Stimulated activated CD8-positive, alpha-beta memory T cell treated with anti-CD3 and anti-CD28 coated beads, Interleukin-12 subunit alpha, Interleukin-12 subunit beta, amount 100 ng/mL, for 1 hour (primary cell): ENCODE data around the gene MET.
"Not testable (repeated sequence)": the region's sequence is repeated elsewhere in the genome, so short reads cannot be mapped to it uniquely, and the experiment has no call there.

Experiments used
- DNase-seq: peaks from one replicate; pipeline ENCODE4 v3.0.0-alpha.2; 2020; ENCODE audit warnings: low read depth

MET gene

DNA sequence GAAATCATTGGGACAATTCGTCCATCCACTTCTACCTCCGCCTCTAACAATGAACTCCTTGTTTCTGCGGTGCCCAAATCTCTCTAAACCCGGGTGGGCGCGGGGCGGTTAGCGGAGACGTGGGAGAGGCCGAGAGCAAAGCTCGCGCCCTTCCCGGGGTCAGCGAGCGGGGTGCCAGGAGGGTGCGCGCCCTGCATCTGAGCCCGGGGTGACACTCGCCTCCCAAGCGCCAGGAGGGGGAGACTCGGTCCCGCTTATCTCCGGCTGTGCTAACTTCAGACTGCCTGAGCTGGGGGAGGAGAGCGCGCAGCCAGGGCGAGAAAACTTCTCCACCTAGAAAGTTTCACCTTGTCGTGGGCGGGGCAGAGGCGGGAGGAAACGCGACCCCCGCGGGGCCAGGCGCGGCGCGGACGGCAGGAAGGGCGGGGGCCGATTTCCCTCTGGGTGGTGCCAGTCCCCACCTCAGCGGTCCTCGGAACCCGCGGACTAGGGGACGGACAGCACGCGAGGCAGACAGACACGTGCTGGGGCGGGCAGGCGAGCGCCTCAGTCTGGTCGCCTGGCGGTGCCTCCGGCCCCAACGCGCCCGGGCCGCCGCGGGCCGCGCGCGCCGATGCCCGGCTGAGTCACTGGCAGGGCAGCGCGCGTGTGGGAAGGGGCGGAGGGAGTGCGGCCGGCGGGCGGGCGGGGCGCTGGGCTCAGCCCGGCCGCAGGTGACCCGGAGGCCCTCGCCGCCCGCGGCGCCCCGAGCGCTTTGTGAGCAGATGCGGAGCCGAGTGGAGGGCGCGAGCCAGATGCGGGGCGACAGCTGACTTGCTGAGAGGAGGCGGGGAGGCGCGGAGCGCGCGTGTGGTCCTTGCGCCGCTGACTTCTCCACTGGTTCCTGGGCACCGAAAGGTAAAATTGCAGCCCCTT, at the start of gene MET:
TSS of gene MET (plus strand) at position 516 of the 915 bp plus-strand sequence. CDS start 26,889 bp downstream, outside the sequence.
- no peak for DNase-seq

DNA sequence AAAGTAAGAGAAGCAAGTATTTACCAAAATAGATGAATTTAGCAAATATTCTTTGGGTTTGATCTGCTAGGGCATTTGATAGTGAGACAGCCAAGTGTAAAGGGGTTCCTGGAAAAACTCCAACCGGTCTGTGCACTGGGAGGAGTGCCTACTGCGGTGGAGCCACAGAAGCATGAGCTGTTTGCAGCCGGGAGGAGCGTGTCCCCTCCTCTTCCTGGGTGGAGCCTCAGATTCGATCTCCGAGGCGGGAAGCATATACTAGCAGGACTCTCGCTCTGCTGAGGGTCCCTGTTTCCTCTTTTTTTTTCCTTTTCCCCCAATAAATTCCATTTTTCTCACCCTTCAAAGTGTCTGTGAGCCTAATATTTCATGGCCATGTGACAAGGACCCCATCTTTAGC, 45.1 kb upstream of the MET start:
- DNase-seq = no peak

DNA sequence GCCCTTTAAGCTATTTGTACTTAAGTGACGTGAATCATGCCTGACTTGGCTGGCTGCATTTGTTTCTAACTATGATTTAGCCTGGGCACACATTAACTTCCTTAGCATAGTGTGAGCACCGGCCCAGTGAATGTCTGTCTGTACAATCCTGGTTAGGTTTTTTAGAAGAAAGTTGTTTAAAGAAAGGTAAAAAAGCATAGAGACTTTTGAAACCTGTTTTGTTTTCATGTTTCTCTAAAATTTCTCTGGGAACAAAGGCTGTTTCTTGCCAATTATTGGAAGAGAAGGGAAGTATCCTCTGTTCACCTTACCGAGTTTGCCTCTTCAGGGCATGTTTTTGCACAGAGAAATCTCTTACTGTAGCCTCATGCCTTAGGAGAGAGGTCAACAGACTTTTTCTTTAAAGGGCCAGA, 42.9 kb upstream of the MET start:
- no peak for DNase-seq

GRCh38 chr7:116630357-116630756, 41.6 kb upstream of the MET start:
- DNase-seq = no peak

- DNase-seq = no peak
Observed at GRCh38 chr7:116630932-116631671, 40.9 kb upstream of the MET start.

- no peak for DNase-seq
Observed at GRCh38 chr7:116631676-116632075, 40.3 kb upstream of the MET start.

GRCh38 chr7:116632384-116632783, 39.6 kb upstream of the MET start:
- DNase-seq = no peak

GRCh38 chr7:116633131-116633988, 38.6 kb upstream of the MET start:
- DNase-seq = no peak

DNA sequence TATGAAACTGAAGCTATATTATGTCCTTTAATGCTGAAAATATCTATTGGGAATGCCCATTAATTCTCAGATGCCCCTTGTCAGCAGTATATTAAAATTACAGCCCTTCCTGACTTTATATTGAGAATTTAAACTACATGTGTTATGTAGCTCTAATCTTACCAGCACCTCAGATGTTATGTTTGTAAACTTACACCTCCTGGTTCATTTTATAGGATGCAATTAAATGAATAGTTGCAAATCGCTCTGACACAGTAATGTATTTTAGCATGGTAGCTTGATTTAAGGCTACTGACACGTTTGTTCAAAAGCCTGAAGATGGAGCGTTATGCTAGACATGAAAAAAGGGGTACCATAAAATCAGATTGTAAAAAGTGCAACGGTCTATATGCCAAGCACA, 35.0 kb upstream of the MET start:
- DNase-seq = no peak

DNA sequence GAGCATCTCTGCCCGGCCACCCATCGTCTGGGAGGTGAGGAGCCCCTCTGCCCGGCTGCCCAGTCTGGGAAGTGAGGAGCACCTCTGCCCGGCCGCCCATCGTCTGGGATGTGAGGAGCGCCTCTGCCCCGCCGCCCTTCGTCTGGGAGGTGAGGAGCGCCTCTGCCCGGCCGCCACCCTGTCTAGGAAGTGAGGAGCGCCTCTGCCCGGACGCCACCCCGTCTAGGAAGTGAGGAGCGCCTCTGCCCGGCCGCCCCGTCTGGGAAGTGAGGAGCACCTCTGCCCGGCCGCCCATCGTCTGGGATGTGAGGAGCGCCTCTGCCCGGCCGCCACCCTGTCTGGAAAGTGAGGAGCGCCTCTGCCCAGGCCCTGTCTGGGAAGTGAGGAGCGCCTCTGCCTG, 33.4 kb upstream of the MET start:
- not testable (repeated sequence) for DNase-seq

GRCh38 chr7:116641551-116642153, 30.3 kb upstream of the MET start:
- DNase-seq = no peak

DNA sequence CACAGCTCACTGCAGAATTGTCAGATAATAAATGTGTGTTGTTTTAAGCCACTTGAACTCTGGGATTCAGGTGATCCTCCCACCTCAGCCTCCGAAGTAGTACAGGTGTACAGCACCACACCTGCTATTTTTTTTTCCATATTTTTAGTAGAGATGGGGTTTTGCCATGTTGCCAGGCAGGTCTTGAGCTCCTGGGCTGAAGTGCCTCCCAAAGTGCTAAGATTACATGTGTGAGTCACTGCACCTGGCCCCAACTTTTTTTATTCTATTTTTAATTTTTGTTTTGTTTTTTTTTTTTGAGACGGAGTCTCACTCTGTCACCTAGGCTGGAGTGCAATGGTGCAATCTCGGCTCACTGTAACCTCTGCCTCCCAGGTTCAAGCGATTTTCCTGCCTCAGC, 28.8 kb upstream of the MET start:
- not testable (repeated sequence) for DNase-seq

DNA sequence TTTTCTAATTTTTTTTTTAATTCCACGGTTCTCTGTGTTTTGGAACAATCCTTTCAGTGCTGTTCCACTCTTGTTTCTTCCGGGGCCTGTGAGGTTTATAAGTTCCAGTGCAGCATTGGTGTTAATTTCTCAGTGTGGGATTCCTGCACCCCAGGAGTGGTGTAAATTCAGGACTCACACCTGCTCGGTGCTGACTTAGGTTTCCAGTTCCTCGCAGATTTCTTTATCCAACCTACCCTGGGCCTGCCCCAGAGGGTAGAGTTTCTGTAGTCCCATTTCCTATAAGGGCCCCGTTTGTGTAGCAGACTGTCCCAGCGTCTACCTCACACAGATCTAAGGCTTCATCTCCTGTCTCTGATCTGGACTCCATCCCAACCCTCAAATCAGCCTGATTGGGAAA, 27.4 kb upstream of the MET start:
- no peak for DNase-seq

- DNase-seq = no peak
Observed at GRCh38 chr7:116647290-116647689, 24.7 kb upstream of the MET start.

- no peak for DNase-seq
Observed at GRCh38 chr7:116647861-116648260, 24.1 kb upstream of the MET start.

DNA sequence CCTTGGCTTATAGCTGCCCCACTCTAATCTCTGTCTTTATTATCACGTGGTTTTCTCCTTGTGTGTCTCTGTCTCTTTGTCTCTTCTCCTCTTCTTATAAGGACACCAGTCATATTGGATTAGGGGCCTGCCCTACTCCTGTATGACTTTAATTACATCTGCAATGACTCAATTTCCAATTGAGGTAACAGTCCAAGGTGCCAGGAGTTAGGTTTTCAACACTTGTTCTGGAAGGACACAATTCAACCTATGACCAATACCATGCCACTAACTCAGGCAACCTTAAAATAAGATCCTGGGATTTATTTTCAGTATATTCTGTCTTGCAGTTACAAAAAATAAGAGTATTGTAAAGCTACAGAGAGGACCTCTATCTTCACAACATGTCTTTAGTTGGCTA, 21.6 kb upstream of the MET start:
- no peak for DNase-seq

DNA sequence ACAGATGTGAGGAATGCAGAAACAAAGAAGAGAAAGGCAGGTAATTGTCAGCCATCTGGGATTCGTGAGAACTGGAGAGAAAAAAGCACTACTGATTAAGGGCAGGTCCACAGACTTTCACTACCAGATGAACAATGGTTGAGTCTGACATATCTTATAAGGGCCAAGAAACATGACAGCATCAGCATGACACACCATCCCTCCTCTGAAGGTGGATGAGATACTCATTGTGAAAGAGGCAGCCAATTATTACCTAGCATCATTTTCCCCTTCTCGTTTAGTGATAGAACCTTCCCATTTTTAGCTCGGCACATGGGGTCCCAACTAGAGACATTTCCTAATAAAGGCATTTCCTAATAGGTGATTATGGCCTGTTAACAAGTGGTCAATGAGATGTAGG, 19.2 kb upstream of the MET start:
- DNase-seq = no peak

GRCh38 chr7:116653204-116653603, 18.8 kb upstream of the MET start:
- DNase-seq = no peak

DNA sequence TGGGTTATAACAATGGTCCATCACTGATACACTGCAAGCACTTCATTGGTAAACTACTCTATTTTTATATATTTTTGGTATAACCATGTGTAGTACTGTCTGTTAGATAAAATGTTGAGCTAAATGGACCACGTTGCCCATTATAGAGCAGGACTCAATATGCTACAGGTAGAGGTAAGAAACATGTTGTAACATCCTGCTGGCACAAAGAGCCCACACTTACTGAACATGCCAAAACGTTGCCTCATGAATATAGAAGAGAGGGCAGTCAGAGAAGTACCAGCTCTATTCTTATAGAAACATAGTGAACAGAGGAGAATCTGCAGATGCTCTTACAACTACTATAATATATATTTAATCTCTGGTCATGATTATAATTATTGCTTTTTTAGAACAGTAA, 18.4 kb upstream of the MET start:
- no peak for DNase-seq

DNA sequence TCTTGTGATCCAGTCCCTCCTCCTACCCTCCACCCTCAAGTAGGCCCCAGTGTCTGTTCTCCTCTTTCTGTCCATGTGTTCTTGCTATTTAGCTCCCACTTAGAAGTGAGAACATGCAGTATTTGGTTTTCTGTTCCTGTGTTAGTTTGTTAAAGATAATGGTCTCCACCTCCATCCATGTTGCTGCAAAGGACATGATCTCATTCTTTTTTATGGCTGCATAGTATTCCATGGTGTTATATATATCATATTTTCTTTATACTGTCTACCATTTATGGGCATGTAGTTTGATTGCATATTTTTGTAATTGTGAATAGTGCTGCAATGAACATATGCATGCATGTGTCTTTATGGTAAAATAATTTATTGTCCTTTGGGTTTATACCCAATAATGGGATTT, 12.7 kb upstream of the MET start:
- not testable (repeated sequence) for DNase-seq

- DNase-seq = no peak
Observed at GRCh38 chr7:116661865-116662264, 10.1 kb upstream of the MET start.

DNA sequence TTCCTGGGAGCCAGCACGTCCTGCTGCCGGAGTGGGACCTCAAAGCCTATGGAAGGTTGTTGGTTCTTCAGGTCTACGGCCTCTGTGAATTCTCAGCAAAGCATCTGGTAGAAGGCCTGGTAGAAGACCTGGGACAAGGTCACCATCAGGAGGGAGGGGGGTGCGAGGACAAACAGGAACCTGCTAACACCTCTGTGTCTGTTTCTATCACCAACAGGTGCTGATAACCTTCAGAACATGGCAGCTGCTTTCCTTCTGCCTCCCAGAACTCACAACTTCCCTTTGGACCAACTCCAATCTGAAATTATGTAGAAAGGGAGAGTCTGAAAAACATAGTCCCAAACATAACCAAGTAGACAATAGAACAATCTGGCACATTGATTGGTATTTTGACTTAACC, 8.3 kb upstream of the MET start:
- DNase-seq = no peak
